ENCODE measurements around the gene CAMTA1.

CAMTA1 gene

GRCh38 chr1:7050751-7051665 lies 265.8 kb downstream of the CAMTA1 start:
- TF ChIP-seq POLR2A (IDR thresholded peaks at IDR 0.05; ENCODE audit: low read length) = no peak
- no peak for TF ChIP-seq GATA1 (IDR thresholded peaks at IDR 0.05; ENCODE audit: low read depth, low read length)
- DNase-seq = no peak

DNA sequence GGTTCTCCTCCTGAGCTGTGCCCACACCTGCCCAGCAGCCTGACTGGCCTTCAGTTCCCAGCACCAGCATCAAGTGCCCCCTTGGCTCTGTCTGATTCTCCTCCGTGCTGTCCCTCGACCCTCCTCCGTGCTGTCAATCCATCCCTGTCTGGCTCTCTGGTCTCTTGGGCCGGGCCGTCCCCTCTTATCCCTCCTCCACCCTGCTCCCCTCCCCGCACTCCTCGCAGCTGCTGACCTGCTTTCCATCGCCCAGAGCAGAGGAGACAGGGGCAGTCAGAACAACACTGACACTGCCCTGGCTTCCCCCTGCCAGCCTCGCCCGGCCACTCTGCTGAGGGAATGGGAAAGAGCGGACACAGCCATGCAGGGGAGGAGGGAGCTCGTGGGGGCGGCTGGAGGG lies 267.4 kb downstream of the CAMTA1 start:
- TF ChIP-seq GATA1 (IDR thresholded peaks at IDR 0.05; ENCODE audit: low read depth, low read length) (no peak), POLR2A (IDR thresholded peaks at IDR 0.05; ENCODE audit: low read length) (no peak)
- DNase-seq = no peak

DNA sequence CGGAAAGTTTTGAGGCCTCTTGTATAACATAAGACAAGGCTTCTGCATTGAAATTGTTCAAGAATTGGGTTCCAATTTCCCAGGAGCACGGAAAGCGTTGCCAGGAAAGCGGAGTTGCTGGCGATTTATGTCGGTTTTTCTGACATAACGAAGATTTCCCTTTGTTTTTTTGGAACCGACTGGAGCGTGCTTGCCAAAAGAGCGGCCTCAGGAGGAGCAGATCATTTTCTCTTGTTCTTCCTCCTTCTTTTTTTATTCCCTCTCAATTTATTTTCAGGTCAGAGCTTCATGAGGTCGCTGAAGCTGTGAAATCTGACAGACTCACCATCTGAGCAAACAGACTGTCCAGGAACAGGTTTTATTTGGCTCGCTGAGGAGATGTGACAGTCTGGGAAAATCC lies 275.5 kb downstream of the CAMTA1 start:
- DNase-seq = no peak
- TF ChIP-seq GATA1 (IDR thresholded peaks at IDR 0.05; ENCODE audit: low read depth, low read length) = no peak
- no peak for TF ChIP-seq POLR2A (IDR thresholded peaks at IDR 0.05; ENCODE audit: low read length)

DNA sequence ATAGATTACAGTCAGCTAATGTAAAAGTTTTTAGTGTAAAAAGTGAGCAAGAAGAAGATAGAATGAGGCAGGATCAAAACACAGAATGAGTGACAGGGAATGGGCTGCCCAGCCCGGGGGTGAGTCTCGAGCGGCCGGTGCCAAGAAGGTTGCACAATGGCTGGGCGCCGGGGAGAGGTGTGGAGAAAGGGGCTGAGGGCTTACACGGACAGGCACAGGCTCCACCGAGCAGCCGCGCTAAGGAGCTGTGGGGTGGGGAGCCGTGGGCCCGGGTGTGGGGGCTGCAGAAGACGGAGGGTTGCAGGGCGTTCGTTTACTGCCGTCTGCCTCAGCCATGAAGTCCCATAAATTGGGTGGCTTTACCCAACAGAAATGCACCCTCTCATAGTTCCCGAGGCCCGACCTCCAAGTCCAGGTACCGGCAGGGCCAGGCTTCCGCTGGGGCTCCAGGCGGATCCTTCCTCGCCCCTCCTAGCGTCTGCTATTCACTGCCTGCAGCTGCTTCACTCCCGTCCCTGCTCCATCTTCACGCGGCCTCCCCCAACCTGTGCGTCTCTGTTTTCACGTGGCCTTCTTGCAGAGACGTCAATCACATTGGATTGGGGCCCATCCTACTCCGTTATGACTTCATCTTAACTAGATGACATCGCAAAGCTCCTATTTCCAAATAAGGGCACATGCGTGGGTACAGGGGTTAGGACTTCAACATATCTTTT lies 277.2 kb downstream of the CAMTA1 start:
- TF ChIP-seq POLR2A (IDR thresholded peaks at IDR 0.05; ENCODE audit: low read length) = no peak
- no peak for TF ChIP-seq GATA1 (IDR thresholded peaks at IDR 0.05; ENCODE audit: low read depth, low read length)
- DNase-seq = no peak

- no peak for DNase-seq
- no peak for TF ChIP-seq GATA1 (IDR thresholded peaks at IDR 0.05; ENCODE audit: low read depth, low read length)
- no peak for TF ChIP-seq POLR2A (IDR thresholded peaks at IDR 0.05; ENCODE audit: low read length)
These were observed 278.7 kb downstream of the CAMTA1 start for GRCh38 chr1:7063981-7064380.

DNA sequence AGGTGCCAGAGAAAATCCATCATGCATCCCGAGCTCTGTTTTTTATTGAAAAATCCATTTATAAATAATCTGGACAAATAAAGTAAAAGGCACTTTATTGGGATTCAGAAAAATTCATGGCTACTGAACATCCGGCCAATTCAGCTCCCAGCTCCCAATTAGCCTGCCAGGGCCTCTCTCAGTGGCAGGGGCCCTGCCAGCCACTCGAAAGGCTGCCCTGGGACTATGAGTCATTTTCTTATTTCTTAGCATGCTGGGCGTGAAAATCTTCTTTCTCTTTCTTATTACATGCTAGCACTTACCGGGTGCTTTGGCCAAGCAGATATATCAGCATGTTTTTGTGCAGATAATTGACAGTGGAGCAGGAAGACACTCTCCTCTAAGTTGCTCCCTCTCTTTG lies 283.3 kb downstream of the CAMTA1 start:
- TF ChIP-seq GATA1 (IDR thresholded peaks at IDR 0.05; ENCODE audit: low read depth, low read length) (no peak), POLR2A (IDR thresholded peaks at IDR 0.05; ENCODE audit: low read length) (no peak)
- DNase-seq = no peak

- TF ChIP-seq GATA1 (IDR thresholded peaks at IDR 0.05; ENCODE audit: low read depth, low read length) = no peak
- TF ChIP-seq POLR2A (IDR thresholded peaks at IDR 0.05; ENCODE audit: low read length) = no peak
- DNase-seq = no peak
These were observed 284.7 kb downstream of the CAMTA1 start for GRCh38 chr1:7069931-7070330.

GRCh38 chr1:7070389-7071029 lies 285.3 kb downstream of the CAMTA1 start:
- peak; percentile 27 to 61 for DNase-seq
- TF ChIP-seq POLR2A (IDR thresholded peaks at IDR 0.05; ENCODE audit: low read length) = no peak
- TF ChIP-seq GATA1 (IDR thresholded peaks at IDR 0.05; ENCODE audit: low read depth, low read length) = no peak

GRCh38 chr1:7076117-7076516 lies 290.9 kb downstream of the CAMTA1 start:
- TF ChIP-seq POLR2A (IDR thresholded peaks at IDR 0.05; ENCODE audit: low read length) = no peak
- TF ChIP-seq GATA1 (IDR thresholded peaks at IDR 0.05; ENCODE audit: low read depth, low read length) = no peak
- no peak for DNase-seq

DNA sequence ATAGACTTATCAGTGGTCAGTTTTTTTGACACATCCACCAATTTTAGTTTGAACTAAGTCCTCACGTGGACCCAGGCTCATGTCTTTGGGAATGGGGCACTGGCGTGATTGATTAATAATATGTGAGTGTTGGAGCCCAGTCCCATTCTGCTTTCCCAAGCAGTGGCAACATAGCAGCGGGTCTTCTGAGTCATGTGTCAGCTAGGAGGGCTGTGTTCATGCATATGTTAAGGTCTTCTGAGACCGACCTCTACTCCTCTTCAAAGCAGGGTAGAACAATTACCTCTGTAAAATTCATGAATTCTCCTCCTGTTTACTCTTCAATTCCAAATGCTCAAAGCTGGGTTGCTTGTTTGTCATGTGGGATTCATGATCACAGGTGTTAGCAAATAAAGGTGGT lies 291.3 kb downstream of the CAMTA1 start:
- TF ChIP-seq GATA1 (IDR thresholded peaks at IDR 0.05; ENCODE audit: low read depth, low read length) (no peak), POLR2A (IDR thresholded peaks at IDR 0.05; ENCODE audit: low read length) (no peak)
- no peak for DNase-seq

GRCh38 chr1:7077136-7077535 lies 291.9 kb downstream of the CAMTA1 start:
- DNase-seq = no peak

DNA sequence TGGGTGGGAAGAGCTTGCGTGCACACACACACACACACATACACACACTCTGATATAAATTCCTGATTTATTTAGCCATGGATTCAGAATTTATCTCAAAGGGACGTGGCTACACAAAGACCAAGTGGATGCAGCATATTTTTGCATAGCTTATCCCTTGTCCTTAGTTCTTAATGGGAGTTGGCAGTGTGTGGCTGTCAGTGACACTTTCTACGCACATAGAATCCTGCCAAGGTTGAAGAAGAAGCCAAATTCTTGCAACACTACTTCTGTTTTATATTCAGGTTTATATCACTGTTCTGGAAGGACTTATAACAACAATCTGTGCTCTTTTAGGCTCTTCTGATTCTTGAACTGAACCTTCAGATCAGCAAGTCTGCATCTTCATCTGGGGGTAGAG lies 292.7 kb downstream of the CAMTA1 start:
- no peak for DNase-seq
- TF ChIP-seq POLR2A (IDR thresholded peaks at IDR 0.05; ENCODE audit: low read length) = no peak
- no peak for TF ChIP-seq GATA1 (IDR thresholded peaks at IDR 0.05; ENCODE audit: low read depth, low read length)

More at GRCh38 chr1:7077136-7077535, 291.9 kb downstream of the CAMTA1 start:
- TF ChIP-seq POLR2A (IDR thresholded peaks at IDR 0.05; ENCODE audit: low read length) (no peak), GATA1 (IDR thresholded peaks at IDR 0.05; ENCODE audit: low read depth, low read length) (no peak)

- no peak for TF ChIP-seq GATA1 (IDR thresholded peaks at IDR 0.05; ENCODE audit: low read depth, low read length)
- TF ChIP-seq POLR2A (IDR thresholded peaks at IDR 0.05; ENCODE audit: low read length) = no peak
- DNase-seq = no peak
These were observed 294.4 kb downstream of the CAMTA1 start for GRCh38 chr1:7079637-7080036.

- no peak for TF ChIP-seq POLR2A (IDR thresholded peaks at IDR 0.05; ENCODE audit: low read length)
- no peak for TF ChIP-seq GATA1 (IDR thresholded peaks at IDR 0.05; ENCODE audit: low read depth, low read length)
- no peak for DNase-seq
These were observed 299.1 kb downstream of the CAMTA1 start for GRCh38 chr1:7084232-7084894.

All from erythroblast (primary cell).